ENCODE measurements around the gene FILIP1L. TPM values are rescaled to one million over a fixed set of nuclear protein-coding genes. Genes with fewer than 3 reads are reported as not detected.

The FILIP1L gene
- total RNA-seq, 2 donors from 2014 or later: 9.5 to 28.2 TPM

DNA sequence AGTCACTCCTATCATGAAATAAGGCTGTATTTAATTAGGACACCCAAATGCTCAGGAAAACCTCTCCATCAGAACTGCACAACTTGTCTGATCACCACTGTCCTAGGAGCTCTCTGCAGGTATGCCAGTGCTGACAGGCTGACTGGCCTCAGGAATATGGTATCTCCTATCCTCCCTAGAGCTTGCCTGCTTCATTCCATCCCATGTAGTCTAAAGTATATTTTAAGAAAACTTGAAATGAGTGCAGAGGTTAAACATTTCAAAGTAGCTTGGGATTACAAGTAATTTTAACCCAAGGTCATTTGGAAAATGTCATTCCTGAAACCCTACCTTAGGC, 23.7 kb downstream of the FILIP1L start:
- Histone ChIP-seq H3K4me1 (replicated peaks) (no peaks in the 10 kb centered on the region), H3K27me3 (replicated peaks; ENCODE audit: insufficient read depth) (no peaks in the 10 kb centered on the region), H3K27ac (no peak overlapping the region), H3K4me3 (no peak overlapping the region), H3K36me3 (no peaks in the 10 kb centered on the region), H3K9me3 (no peaks in the 10 kb centered on the region)
- TF ChIP-seq CTCF (IDR thresholded peaks at IDR 0.05) (no peak), POLR2A (IDR thresholded peaks at IDR 0.05) (no peak), POLR2AphosphoS5 (IDR thresholded peaks at IDR 0.05) (no peak)
- no peak for DNase-seq (ENCODE audit: low spot score)
- intact Hi-C loops (cut with DNase I): no loop called here

GRCh38 chr3:100089812-100090668, 24.3 kb downstream of the FILIP1L start:
- no peaks in the 10 kb centered on the region for H3K36me3 ChIP-seq
- no peak overlapping the region for H3K27ac ChIP-seq
- H3K4me3 ChIP-seq: no peak overlapping the region
- TF ChIP-seq POLR2A (IDR thresholded peaks at IDR 0.05) (no peak), POLR2AphosphoS5 (IDR thresholded peaks at IDR 0.05) (no peak), CTCF (IDR thresholded peaks at IDR 0.05) (no peak)
- 85% methylated on average over 7 of the region's 7 CpGs for WGBS
- no peaks in the 10 kb centered on the region for H3K27me3 ChIP-seq (replicated peaks; ENCODE audit: insufficient read depth)
- no peaks in the 10 kb centered on the region for H3K4me1 ChIP-seq (replicated peaks)
- intact Hi-C loops (cut with DNase I): no loop called here
- no peaks in the 10 kb centered on the region for H3K9me3 ChIP-seq
- DNase-seq (ENCODE audit: low spot score): no peak

- H3K27ac ChIP-seq: no peak overlapping the region
- H3K27me3 ChIP-seq (replicated peaks; ENCODE audit: insufficient read depth): no peaks in the 10 kb centered on the region
- H3K4me1 ChIP-seq (replicated peaks): no peaks in the 10 kb centered on the region
- 85% methylated on average over 2 of the region's 2 CpGs for WGBS
- no peak for TF ChIP-seq POLR2AphosphoS5 (IDR thresholded peaks at IDR 0.05)
- no peak for TF ChIP-seq POLR2A (IDR thresholded peaks at IDR 0.05)
- TF ChIP-seq CTCF (IDR thresholded peaks at IDR 0.05): no peak
- DNase-seq (ENCODE audit: low spot score): no peak
- H3K9me3 ChIP-seq: no peaks in the 10 kb centered on the region
- intact Hi-C loops (cut with DNase I): no loop called here
- no peak overlapping the region for H3K4me3 ChIP-seq
- H3K36me3 ChIP-seq: no peaks in the 10 kb centered on the region
These were observed 25.4 kb downstream of the FILIP1L start for GRCh38 chr3:100088735-100089368.

- Histone ChIP-seq H3K4me3 (no peak overlapping the region), H3K27ac (no peak overlapping the region), H3K27me3 (replicated peaks; ENCODE audit: insufficient read depth) (no peaks in the 10 kb centered on the region), H3K9me3 (no peaks in the 10 kb centered on the region), H3K4me1 (replicated peaks) (no peaks in the 10 kb centered on the region), H3K36me3 (no peaks in the 10 kb centered on the region)
- intact Hi-C loops (cut with DNase I): no loop called here
- no peak for DNase-seq (ENCODE audit: low spot score)
- TF ChIP-seq CTCF (IDR thresholded peaks at IDR 0.05) (no peak), POLR2A (IDR thresholded peaks at IDR 0.05) (no peak)
These were observed 27.1 kb downstream of the FILIP1L start for GRCh38 chr3:100087198-100087597.

DNA sequence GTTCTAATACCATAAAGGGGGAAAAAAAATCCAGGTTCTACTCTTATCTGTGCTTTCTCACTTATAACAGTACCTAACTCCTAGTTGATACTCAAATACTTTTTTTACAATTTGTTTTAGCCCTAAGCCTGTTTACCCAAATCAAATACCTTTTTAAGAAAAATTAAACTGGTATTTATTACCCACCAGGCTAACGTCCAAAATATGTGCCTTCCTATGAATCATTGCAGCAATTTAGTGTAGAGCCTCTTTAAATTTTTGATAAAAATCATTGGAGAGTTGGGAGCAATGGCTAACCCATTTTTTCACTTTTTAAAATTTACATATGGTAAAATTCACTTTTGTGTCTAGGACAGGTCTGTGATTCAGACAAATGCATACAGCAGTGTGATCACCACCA, 27.9 kb downstream of the FILIP1L start:
- no peak for TF ChIP-seq CTCF (IDR thresholded peaks at IDR 0.05)
- no peak for TF ChIP-seq POLR2AphosphoS5 (IDR thresholded peaks at IDR 0.05)
- no peak for TF ChIP-seq POLR2A (IDR thresholded peaks at IDR 0.05)
- Histone ChIP-seq H3K27me3 (replicated peaks; ENCODE audit: insufficient read depth) (no peaks in the 10 kb centered on the region), H3K4me1 (replicated peaks) (no peaks in the 10 kb centered on the region), H3K36me3 (no peaks in the 10 kb centered on the region), H3K27ac (no peak overlapping the region), H3K9me3 (no peaks in the 10 kb centered on the region), H3K4me3 (no peak overlapping the region)
- 38% methylated on average over 1 of the region's 1 CpG for WGBS
- intact Hi-C loops (cut with DNase I): no loop called here
- no peak for DNase-seq (ENCODE audit: low spot score)
